MM.1S (cell line): Measurements from ENCODE around the gene ZIM2.

Experiments used
- DNase-seq: peaks from one replicate; pipeline ENCODE4 v3.0.0-alpha.2; 2015
- H2AFZ ChIP-seq: fragments of 300-600 bp; sonication (generic); 2 replicates; pipeline ENCODE4 v1.6.0; 2016; ENCODE audit warnings: antibody characterized with exemption, low read length
- H3F3A ChIP-seq: fragments of 300-600 bp; sonication (generic); 2 replicates; pipeline ENCODE4 v1.6.1; 2016; ENCODE audit warnings: mild to moderate bottlenecking, antibody characterized with exemption, low read length, moderate library complexity, mixed read lengths; ENCODE audit not compliant: insufficient read depth
- H3K27ac ChIP-seq: fragments of 300-600 bp; sonication (generic); 2 replicates; pipeline ENCODE4 v1.5.1; 2016; ENCODE audit warnings: mild to moderate bottlenecking, low read length
- H3K27me3 ChIP-seq: fragments of 300-600 bp; sonication (generic); replicated peaks from 2 replicates; pipeline ENCODE4 v1.6.0; 2016; ENCODE audit warnings: low read length; ENCODE audit not compliant: insufficient read depth
- H3K36me3 ChIP-seq: fragments of 300-600 bp; sonication (generic); replicated peaks from 2 replicates; pipeline ENCODE4 v1.6.1; 2016; ENCODE audit warnings: mild to moderate bottlenecking, low read length, mixed read lengths; ENCODE audit not compliant: insufficient read depth
- H3K4me1 ChIP-seq: fragments of 300-600 bp; sonication (generic); 2 replicates; pipeline ENCODE4 v1.6.1; 2016; ENCODE audit warnings: low read length, mixed read lengths
- H3K4me2 ChIP-seq: fragments of 300-600 bp; sonication (generic); 2 replicates; pipeline ENCODE4 v1.6.0; 2016; ENCODE audit warnings: low read depth, low read length
- H3K4me3 ChIP-seq: fragments of 300-600 bp; sonication (generic); 2 replicates; pipeline ENCODE4 v1.5.1; 2016; ENCODE audit warnings: low read length, mixed read lengths
- H3K79me2 ChIP-seq: fragments of 300-600 bp; sonication (generic); 2 replicates; pipeline ENCODE4 v1.6.1; 2016; ENCODE audit warnings: mixed run types, low read length, mixed read lengths
- H3K9ac ChIP-seq: fragments of 300-600 bp; sonication (generic); 2 replicates; pipeline ENCODE4 v1.6.1; 2016; ENCODE audit warnings: low read length, mixed read lengths
- H3K9me2 ChIP-seq: fragments of 300-600 bp; sonication (generic); replicated peaks from 2 replicates; pipeline ENCODE4 v1.6.1; 2016; ENCODE audit warnings: mild to moderate bottlenecking, low read length, mixed read lengths; ENCODE audit not compliant: insufficient read depth
- H3K9me3 ChIP-seq: fragments of 300-600 bp; sonication (generic); replicated peaks from 2 replicates; pipeline ENCODE4 v1.6.1; 2016; ENCODE audit warnings: mild to moderate bottlenecking, low read length, mixed read lengths; ENCODE audit not compliant: insufficient read depth
- H4K20me1 ChIP-seq: fragments of 300-600 bp; sonication (generic); 2 replicates; pipeline ENCODE4 v1.6.1; 2016; ENCODE audit warnings: mild to moderate bottlenecking, low read length, moderate library complexity, mixed read lengths; ENCODE audit not compliant: insufficient read depth
- EZH2 ChIP-seq: fragments of 300-600 bp; sonication (generic); optimal IDR thresholded peaks from 2 replicates; pipeline ENCODE3; 2017; ENCODE audit warnings: low read depth, mild to moderate bottlenecking, antibody characterized with exemption, low read length, mixed read lengths
- EZH2phosphoT487 ChIP-seq: fragments of 300-600 bp; sonication (generic); IDR thresholded peaks from 2 replicates; pipeline ENCODE4 v1.6.1; 2018; ENCODE audit warnings: antibody characterized with exemption, low read length
- TF ChIP-seq, protein P1 (sequence below): fragments of 300-600 bp; sonication (generic); IDR thresholded peaks from 2 replicates; pipeline ENCODE4 v1.5.1; 2016; ENCODE audit warnings: antibody characterized with exemption, low read length, mixed read lengths

Gene ZIM2

DNA sequence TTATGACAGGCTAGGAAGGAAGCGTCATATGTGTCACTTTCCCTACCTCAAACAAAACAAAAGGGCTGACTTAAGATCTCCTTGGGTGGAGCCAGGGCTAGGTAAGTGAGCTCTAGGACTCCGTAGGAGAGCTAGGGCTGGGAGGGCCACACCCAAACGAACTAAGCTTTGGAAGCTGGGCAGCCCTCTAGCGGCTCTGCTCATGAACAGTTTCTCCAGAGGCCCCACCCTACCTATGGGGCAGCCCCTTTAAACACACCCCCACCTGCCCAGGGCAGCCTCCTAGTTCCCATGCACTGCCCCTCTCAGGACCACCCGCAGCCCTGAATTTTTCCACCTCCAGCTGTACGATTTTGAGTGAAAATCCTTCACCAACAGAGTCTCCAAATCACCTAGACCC lies 3.5 kb downstream of the ZIM2 start:
- Histone ChIP-seq H3K4me2 (no peak overlapping the region), H3K4me3 (no peak overlapping the region), H4K20me1 (no peaks in the 10 kb centered on the region), H3K27me3 (no peaks in the 10 kb centered on the region), H3K9ac (no peak overlapping the region), H3F3A (no peaks in the 10 kb centered on the region), H3K79me2 (no peaks in the 10 kb centered on the region), H3K36me3 (no peaks in the 10 kb centered on the region), H3K27ac (no peak overlapping the region), H3K4me1 (no peaks in the 10 kb centered on the region), H3K9me2 (no peaks in the 10 kb centered on the region), H3K9me3 (no peaks in the 10 kb centered on the region), H2AFZ (no peak overlapping the region)
- no peak for DNase-seq
- TF ChIP-seq, protein P1, sequence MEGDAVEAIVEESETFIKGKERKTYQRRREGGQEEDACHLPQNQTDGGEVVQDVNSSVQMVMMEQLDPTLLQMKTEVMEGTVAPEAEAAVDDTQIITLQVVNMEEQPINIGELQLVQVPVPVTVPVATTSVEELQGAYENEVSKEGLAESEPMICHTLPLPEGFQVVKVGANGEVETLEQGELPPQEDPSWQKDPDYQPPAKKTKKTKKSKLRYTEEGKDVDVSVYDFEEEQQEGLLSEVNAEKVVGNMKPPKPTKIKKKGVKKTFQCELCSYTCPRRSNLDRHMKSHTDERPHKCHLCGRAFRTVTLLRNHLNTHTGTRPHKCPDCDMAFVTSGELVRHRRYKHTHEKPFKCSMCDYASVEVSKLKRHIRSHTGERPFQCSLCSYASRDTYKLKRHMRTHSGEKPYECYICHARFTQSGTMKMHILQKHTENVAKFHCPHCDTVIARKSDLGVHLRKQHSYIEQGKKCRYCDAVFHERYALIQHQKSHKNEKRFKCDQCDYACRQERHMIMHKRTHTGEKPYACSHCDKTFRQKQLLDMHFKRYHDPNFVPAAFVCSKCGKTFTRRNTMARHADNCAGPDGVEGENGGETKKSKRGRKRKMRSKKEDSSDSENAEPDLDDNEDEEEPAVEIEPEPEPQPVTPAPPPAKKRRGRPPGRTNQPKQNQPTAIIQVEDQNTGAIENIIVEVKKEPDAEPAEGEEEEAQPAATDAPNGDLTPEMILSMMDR = no peak
- TF ChIP-seq EZH2 (no peak), EZH2phosphoT487 (no peak)

DNA sequence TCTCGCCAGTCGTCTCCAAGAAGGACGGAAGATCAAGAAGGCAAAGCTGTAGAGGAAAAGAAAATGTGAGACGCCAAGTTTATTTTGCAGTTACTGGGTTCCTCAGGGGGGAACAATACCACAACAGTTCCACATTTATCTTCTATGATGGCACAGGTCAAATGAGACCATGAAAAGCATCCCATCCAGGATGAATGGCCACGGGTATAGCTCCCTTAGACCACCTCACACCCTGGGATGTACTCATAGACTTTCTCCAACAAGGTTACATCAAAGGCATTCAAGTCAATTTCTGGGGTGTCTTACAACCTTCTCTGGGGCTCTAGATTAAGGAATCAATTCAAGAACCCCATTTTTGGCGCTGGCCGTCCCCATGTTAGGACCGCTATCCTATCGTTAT lies 4.5 kb downstream of the ZIM2 start:
- no peak for TF ChIP-seq EZH2
- TF ChIP-seq, protein P1 = no peak
- no peak for TF ChIP-seq EZH2phosphoT487
- H4K20me1 ChIP-seq = no peaks in the 10 kb centered on the region
- no peak for DNase-seq
- H3K27me3 ChIP-seq = no peaks in the 10 kb centered on the region
- H3K79me2 ChIP-seq = no peaks in the 10 kb centered on the region
- no peak overlapping the region for H3K27ac ChIP-seq
- H3K4me3 ChIP-seq = no peak overlapping the region
- no peaks in the 10 kb centered on the region for H3K9me3 ChIP-seq
- H3K9ac ChIP-seq = no peak overlapping the region
- H3K4me1 ChIP-seq = no peaks in the 10 kb centered on the region
- no peaks in the 10 kb centered on the region for H3K9me2 ChIP-seq
- no peak overlapping the region for H2AFZ ChIP-seq
- no peak overlapping the region for H3K4me2 ChIP-seq
- no peaks in the 10 kb centered on the region for H3K36me3 ChIP-seq
- no peaks in the 10 kb centered on the region for H3F3A ChIP-seq

DNA sequence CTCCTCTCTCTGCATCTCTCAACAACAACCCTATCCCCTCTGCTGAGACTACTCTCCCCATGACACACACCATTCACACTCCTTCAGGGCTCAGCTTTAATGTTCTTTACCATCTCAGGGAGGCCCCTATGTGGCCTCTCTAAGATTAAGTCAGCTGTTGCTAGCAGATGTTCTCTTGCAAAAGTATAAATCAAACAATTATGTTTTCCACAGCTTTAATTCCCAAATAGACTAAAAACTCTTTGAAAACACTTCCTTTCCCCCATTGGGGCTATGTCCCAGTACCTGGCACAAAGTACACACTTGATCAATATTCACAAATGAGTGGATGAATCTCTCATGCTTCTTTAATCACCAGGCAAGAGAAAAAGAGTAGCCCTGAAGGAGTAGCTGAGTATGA lies 5.1 kb downstream of the ZIM2 start:
- no peaks in the 10 kb centered on the region for H3K9me3 ChIP-seq
- no peak overlapping the region for H3K4me2 ChIP-seq
- H4K20me1 ChIP-seq = no peaks in the 10 kb centered on the region

More for the DNA sequence above, 5.1 kb downstream of the ZIM2 start:
- Histone ChIP-seq H3K4me1 (no peaks in the 10 kb centered on the region), H3K79me2 (no peaks in the 10 kb centered on the region), H3K27ac (no peak overlapping the region), H3K9ac (no peak overlapping the region), H2AFZ (no peak overlapping the region), H3K9me2 (no peaks in the 10 kb centered on the region), H3K4me3 (no peak overlapping the region), H3K36me3 (no peaks in the 10 kb centered on the region), H3F3A (no peaks in the 10 kb centered on the region), H3K27me3 (no peaks in the 10 kb centered on the region)
- DNase-seq = no peak
- TF ChIP-seq EZH2 (no peak), EZH2phosphoT487 (no peak)
- TF ChIP-seq, protein P1 = no peak
